ENCODE measurements around the gene MYT1.

DNA sequence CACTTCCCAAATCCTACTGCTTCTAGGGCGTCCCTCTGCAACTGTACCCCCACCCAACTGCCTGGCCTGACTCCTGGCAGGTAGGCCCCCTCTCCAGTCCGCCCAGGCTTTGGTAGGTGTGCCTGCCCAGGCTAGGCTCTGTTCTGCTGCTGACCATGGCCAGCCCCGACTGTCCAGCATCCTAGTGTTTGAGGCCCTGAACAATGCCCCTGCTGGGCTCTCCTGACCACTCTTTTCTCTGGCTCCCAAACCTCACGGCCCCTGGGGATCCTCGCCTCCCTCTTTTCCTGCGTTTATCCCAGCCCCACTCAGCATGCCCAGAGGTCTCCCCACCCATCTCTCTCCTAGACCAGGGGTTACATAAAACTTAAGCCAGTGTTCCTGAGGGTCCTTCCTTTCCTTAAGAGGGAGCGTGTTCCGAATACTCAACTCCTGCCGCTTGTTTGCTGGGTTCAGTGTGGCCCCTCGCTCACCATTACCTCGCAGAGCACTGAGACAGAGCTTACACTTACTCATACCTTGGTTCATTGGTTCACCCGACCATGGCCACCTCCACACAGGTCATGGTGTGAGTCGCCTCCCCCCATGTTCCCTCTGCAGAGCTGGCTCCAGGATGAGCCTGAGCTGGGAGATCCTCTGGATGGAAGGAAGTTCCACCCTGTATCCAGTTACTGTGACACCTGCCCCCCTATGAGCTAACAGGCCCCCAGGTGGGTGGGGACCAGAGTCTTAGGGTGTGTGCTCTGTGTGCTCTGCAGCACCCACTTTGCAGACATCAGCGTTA is 21.0 kb upstream of the MYT1 start:
- TF ChIP-seq TAF1 (IDR thresholded peaks at IDR 0.05; ENCODE audit: borderline replicate concordance, low read depth, low read length) (no peak), POLR2AphosphoS5 (IDR thresholded peaks at IDR 0.05; ENCODE audit: low read depth, low read length) (no peak), POLR2A (IDR thresholded peaks at IDR 0.05; ENCODE audit: low read depth, low read length) (no peak)
